B cell (primary cell): ENCODE results near the gene TLR7. TPM values are rescaled to one million over a fixed set of nuclear protein-coding genes. Genes with fewer than 3 reads are reported as not detected.

ENCODE experiments used
- ATAC-seq: fragments of 200-7000 bp; cut with Tn5 transposase; one replicate; pipeline ENCODE4 v1.10.0; 2021; ENCODE audit warnings: low read depth, mild to moderate bottlenecking, moderate number of reproducible peaks, moderate library complexity
- CTCF ChIA-PET: fragments of 350-600 bp; sonication (Branson Sonifier 250); formaldehyde crosslinking; loops from one replicate; lab custom pipeline; 2021; ENCODE audit warnings: antibody characterized with exemption, inconsistent platforms; lab: Charles Lee
- POLR2A ChIA-PET: fragments of 350-600 bp; sonication (Branson Sonifier 250); formaldehyde crosslinking; loops from one replicate; lab custom pipeline; 2021; ENCODE audit warnings: antibody characterized with exemption; lab: Charles Lee
- DNase-seq: peaks from one replicate; pipeline ENCODE4 v3.0.0; 2013
- H2AFZ ChIP-seq: 2 replicates; pipeline ENCODE4 v1.6.1; 2012; ENCODE audit warnings: mild to moderate bottlenecking, low read depth, low read length; ENCODE audit not compliant: insufficient read depth, poor library complexity, severe bottlenecking
- H3K27ac ChIP-seq, 2 donors: 1 replicate in 1 of 2; 2 replicates in 1 of 2; pipeline ENCODE4 v1.5.1; 2012 to 2013; ENCODE audit warnings: low read length in 2 of 2, mild to moderate bottlenecking in 2 of 2, moderate library complexity in 1 of 2
- H3K27me3 ChIP-seq, 4 experiments: fragments of 200-600 bp in 1 of 4; sonication (generic) in 1 of 4; replicated peaks in 1 of 4; 1 replicate in 2 of 4; 2 replicates in 2 of 4; pipeline versions ENCODE4 v1.6.1 to v1.7.0; 2013 to 2016; ENCODE audit warnings: low read length in 3 of 4, mild to moderate bottlenecking in 2 of 4, mixed read lengths in 1 of 4, moderate library complexity in 1 of 4; ENCODE audit not compliant: insufficient read depth in 4 of 4, control insufficient read depth in 3 of 4; ENCODE audit errors: control extremely low read depth in 1 of 4
- H3K36me3 ChIP-seq, 2 experiments: replicated peaks in 1 of 2; 1 replicate in 1 of 2; 2 replicates in 1 of 2; pipeline versions ENCODE4 v1.6.1 to v1.7.1; 2013; ENCODE audit warnings: low read length in 1 of 2; ENCODE audit not compliant: insufficient read depth in 2 of 2, control insufficient read depth in 1 of 2; ENCODE audit errors: control extremely low read depth in 1 of 2, extremely low read depth in 1 of 2
- H3K4me1 ChIP-seq, 2 donors: fragments of 200-600 bp in 1 of 2; sonication (generic) in 1 of 2; 1 replicate in 1 of 2; 2 replicates in 1 of 2; pipeline versions ENCODE4 v1.5.1 to v1.6.1; 2013 to 2017; ENCODE audit warnings: low read length in 2 of 2; ENCODE audit not compliant: control insufficient read depth in 2 of 2, insufficient read depth in 2 of 2
- H3K4me2 ChIP-seq: replicated peaks from 2 replicates; pipeline ENCODE3; 2012; ENCODE audit warnings: mild to moderate bottlenecking, low read depth, low read length; ENCODE audit not compliant: poor library complexity, severe bottlenecking
- H3K4me3 ChIP-seq, 5 experiments: fragments of 200-600 bp in 1 of 5; sonication (generic) in 1 of 5; 1 replicate in 3 of 5; 2 replicates in 2 of 5; pipeline versions ENCODE4 v1.5.1 to v1.7.0; 2011 to 2016; ENCODE audit warnings: low read length in 4 of 5, mild to moderate bottlenecking in 4 of 5, low read depth in 2 of 5, control low read depth in 1 of 5, moderate library complexity in 1 of 5; ENCODE audit not compliant: insufficient read depth in 1 of 5; ENCODE audit errors: control extremely low read depth in 1 of 5, extremely low read depth in 1 of 5
- H3K79me2 ChIP-seq: fragments of 200-600 bp; sonication (generic); one replicate; pipeline ENCODE4 v1.6.0; 2016; ENCODE audit warnings: low read length; ENCODE audit not compliant: control insufficient read depth, insufficient read depth
- H3K9ac ChIP-seq: fragments of 200-600 bp; sonication (generic); 2 replicates; pipeline ENCODE4 v1.6.1; 2017; ENCODE audit warnings: mild to moderate bottlenecking, low read length, moderate library complexity
- H3K9me3 ChIP-seq, 3 donors: one replicate each; pipeline versions ENCODE4 v1.6.1 to v1.7.1; 2013; ENCODE audit warnings: low read length in 2 of 3; ENCODE audit not compliant: control insufficient read depth in 2 of 3, insufficient read depth in 1 of 3; ENCODE audit errors: control extremely low read depth in 1 of 3
- H4K20me1 ChIP-seq: 2 replicates; pipeline ENCODE4 v1.6.0; 2012; ENCODE audit warnings: mild to moderate bottlenecking, low read length; ENCODE audit not compliant: insufficient read depth, control insufficient read depth, poor library complexity, severe bottlenecking
- H3K27ac Mint-ChIP-seq: one replicate; pipeline ENCODE4 v1.8.0; 2021; ENCODE audit warnings: mixed read lengths
- H3K27me3 Mint-ChIP-seq: one replicate; pipeline ENCODE4 v1.8.0; 2021; ENCODE audit warnings: mixed read lengths
- H3K4me1 Mint-ChIP-seq: one replicate; pipeline ENCODE4 v1.8.0; 2021; ENCODE audit warnings: mixed read lengths
- H3K4me3 Mint-ChIP-seq: one replicate; pipeline ENCODE4 v1.8.0; 2021; ENCODE audit warnings: mixed read lengths
- H3K9me3 Mint-ChIP-seq: one replicate; pipeline ENCODE4 v1.8.0; 2022; ENCODE audit warnings: mixed read lengths; ENCODE audit not compliant: insufficient read depth
- EZH2 ChIP-seq: IDR thresholded peaks from 2 replicates; pipeline ENCODE4 v1.6.1; 2012; ENCODE audit warnings: borderline replicate concordance, low read depth, mild to moderate bottlenecking, moderate library complexity, low read length; ENCODE audit not compliant: insufficient read depth, poor library complexity, severe bottlenecking
- WGBS: methylation state at CpG from one replicate; pipeline ENCODE4 v1.1.5; 2013; ENCODE audit warnings: missing lambda C conversion rate; ENCODE audit not compliant: insufficient coverage; 5-methylcytosine and 5-hydroxymethylcytosine counted together
- intact Hi-C: fragments of 100-400 bp; cut with micrococcal nuclease; formaldehyde crosslinking; loops from one replicate; pipeline ENCODE4 v1.10.0; 2022
- polyA plus RNA-seq: library from polyadenylated mRNA; depleted of rRNA; stranded (reverse); fragments of >200 nt; gene quantifications from 2 replicates; pipeline ENCODE4 v1.2.3, GENCODE V29; 2012
- total RNA-seq, 2 donors: library from RNA; stranded (reverse); fragments of 120-200 nt in 1 of 2; gene quantifications; 1 replicate in 1 of 2; 2 replicates in 1 of 2; pipeline versions ENCODE4 v1.2.3 to v1.2.4, GENCODE V29; 2013 to 2022
- TF ChIP-seq, protein P1 (sequence below): fragments of 200-600 bp; IDR thresholded peaks from one replicate; pipeline ENCODE4 v1.8.0; 2022; ENCODE audit warnings: antibody characterized with exemption, mild to moderate bottlenecking

Gene TLR7
- total and polyA plus RNA-seq, 2 donors (not counting 1 experiment from before 2014, with no cell fraction given), result 6.1 to 10.2 TPM

DNA sequence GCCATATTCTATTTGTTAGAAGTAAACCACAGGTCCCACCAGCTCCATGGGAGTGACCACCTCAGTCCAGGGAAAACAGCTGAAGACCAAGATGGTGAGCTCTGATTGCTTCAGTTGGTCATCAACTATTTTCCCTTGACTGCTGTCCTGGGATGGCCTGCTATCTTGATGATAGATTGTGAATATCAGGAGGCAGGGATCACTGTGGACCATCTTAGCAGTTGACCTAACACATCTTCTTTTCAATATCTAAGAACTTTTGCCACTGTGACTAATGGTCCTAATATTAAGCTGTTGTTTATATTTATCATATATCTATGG, 55.7 kb downstream of the TLR7 start:
- ChIA-PET POLR2A (interaction anchor here (0.5 kb wide), 1 partner anchor 251 kb away, joined by 3 read pairs; no protein-coding TSS in a partner anchor), CTCF (no interaction called here)
- TF ChIP-seq, protein P1, sequence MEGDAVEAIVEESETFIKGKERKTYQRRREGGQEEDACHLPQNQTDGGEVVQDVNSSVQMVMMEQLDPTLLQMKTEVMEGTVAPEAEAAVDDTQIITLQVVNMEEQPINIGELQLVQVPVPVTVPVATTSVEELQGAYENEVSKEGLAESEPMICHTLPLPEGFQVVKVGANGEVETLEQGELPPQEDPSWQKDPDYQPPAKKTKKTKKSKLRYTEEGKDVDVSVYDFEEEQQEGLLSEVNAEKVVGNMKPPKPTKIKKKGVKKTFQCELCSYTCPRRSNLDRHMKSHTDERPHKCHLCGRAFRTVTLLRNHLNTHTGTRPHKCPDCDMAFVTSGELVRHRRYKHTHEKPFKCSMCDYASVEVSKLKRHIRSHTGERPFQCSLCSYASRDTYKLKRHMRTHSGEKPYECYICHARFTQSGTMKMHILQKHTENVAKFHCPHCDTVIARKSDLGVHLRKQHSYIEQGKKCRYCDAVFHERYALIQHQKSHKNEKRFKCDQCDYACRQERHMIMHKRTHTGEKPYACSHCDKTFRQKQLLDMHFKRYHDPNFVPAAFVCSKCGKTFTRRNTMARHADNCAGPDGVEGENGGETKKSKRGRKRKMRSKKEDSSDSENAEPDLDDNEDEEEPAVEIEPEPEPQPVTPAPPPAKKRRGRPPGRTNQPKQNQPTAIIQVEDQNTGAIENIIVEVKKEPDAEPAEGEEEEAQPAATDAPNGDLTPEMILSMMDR, result no peak
- TF ChIP-seq EZH2, result no peak
- H3K27me3 Mint-ChIP-seq, result no peaks in the 10 kb centered on the region
- Histone ChIP-seq H3K4me1 (peaks cover 0 to 3% of the 10 kb centered on the region in 2 donors), H3K27me3 (peaks cover 0 to 11% (median 0%) of the 10 kb centered on the region in 4 experiments), H4K20me1 (no peaks in the 10 kb centered on the region), H3K36me3 (no peaks in the 10 kb centered on the region), H3K9me3 (no peaks in the 10 kb centered on the region), H3K27ac (no peak overlapping the region), H3K4me2 (no peak overlapping the region), H2AFZ (no peak overlapping the region), H3K4me3 (no peak overlapping the region), H3K9ac (no peak overlapping the region), H3K79me2 (no peaks in the 10 kb centered on the region)
- no peak for ATAC-seq
- H3K4me3 Mint-ChIP-seq, result no peak overlapping the region
- DNase-seq, result no peak
- H3K4me1 Mint-ChIP-seq, result peaks cover 2% of the 10 kb centered on the region
- H3K27ac Mint-ChIP-seq, result no peak overlapping the region
- no peaks in the 10 kb centered on the region for H3K9me3 Mint-ChIP-seq
- intact Hi-C loops, result no loop called here

DNA sequence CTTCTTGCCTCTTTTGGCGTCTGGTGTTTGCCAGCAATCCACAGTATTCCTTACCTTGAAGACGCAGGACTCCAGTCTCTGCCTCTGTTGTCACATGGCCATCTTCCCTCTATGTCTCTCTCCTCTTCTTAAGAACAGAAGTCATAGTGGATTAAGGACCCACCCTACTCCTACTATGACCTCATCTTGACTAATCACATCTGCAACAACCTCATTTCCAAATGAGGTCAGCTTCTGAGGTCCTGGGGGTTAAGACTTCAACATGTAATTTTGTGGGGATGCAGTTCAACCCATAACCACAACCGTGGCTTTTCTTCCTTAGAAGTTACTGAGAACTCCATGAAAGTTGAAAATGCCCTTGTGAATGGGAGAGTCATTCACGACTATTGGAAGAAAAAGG, 62.8 kb downstream of the TLR7 start:
- Mint-ChIP-seq H3K27me3 (no peaks in the 10 kb centered on the region), H3K4me1 (no peaks in the 10 kb centered on the region), H3K9me3 (no peaks in the 10 kb centered on the region), H3K27ac (no peak overlapping the region), H3K4me3 (no peak overlapping the region)
- Histone ChIP-seq H3K4me3 (no peak overlapping the region), H2AFZ (no peak overlapping the region), H3K4me1 (no peaks in the 10 kb centered on the region), H4K20me1 (no peaks in the 10 kb centered on the region), H3K36me3 (no peaks in the 10 kb centered on the region), H3K9me3 (no peaks in the 10 kb centered on the region), H3K79me2 (no peaks in the 10 kb centered on the region), H3K9ac (no peak overlapping the region), H3K27me3 (peaks cover 0 to 9% (median 0%) of the 10 kb centered on the region in 4 experiments), H3K4me2 (no peak overlapping the region), H3K27ac (no peak overlapping the region)
- 100% methylated on average over 1 of the region's 4 CpGs for WGBS
- ChIA-PET CTCF (no interaction called here), POLR2A (no interaction called here)
- no peak for DNase-seq
- TF ChIP-seq EZH2, result no peak
- TF ChIP-seq, protein P1, result no peak
- intact Hi-C loops, result no loop called here
- ATAC-seq, result no peak
